ENCODE results near the gene MGST1.
"Not testable (repeated sequence)": the region's sequence is repeated elsewhere in the genome, so short reads cannot be mapped to it uniquely, and the experiment has no call there.

The MGST1 gene

DNA sequence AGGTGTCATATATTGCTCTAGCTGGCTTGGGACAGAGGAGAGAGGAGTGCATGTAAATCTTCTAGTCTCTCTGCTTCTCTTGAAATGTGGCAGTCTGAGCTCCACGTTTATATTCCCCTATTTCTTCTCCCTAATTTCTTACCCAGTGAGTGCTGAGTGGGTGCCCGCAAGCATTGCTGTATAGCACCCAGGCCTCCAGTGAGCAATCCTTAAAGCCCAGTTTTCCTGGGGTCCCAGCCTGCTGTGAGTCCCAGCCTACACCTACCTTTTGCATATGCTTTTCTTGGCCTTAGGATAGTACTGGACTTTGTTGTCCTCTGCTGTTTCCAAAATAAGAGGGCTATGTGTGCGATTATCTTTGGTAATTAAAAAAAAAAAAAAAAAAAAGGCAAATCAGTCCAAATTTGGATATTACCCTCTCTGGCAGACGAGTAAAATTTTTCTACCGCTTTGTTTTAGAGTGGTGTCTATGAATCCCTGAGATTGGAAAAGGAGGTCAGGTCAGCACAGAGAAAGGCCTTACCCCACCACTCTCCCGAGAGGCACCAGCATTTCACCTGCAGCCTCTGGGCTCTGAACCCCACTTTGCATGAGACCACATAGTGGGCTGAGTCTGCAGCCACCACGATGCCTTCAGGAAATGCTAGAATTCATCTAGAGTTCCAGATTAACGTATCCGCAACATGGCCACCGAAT, 1.1 kb downstream of the MGST1 start:
- peak; percentile 26 for DNase-seq

DNA sequence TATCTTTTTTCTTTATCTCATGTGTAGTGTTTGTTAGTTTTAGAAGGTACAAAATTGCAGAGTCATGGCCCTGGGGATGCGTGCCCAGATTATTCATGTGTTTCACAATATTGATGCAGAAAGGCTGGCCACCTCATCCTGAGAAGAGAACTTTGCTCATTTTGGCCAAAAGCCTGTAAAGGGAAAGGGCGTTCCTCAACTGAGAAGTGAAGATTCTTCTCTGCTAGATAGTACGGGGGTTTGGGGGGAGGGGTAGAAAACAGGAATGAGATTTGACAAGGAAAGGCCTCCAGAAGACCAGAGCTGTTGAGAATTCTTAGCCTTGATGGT, 1.7 kb downstream of the MGST1 start:
- no peak for DNase-seq

DNA sequence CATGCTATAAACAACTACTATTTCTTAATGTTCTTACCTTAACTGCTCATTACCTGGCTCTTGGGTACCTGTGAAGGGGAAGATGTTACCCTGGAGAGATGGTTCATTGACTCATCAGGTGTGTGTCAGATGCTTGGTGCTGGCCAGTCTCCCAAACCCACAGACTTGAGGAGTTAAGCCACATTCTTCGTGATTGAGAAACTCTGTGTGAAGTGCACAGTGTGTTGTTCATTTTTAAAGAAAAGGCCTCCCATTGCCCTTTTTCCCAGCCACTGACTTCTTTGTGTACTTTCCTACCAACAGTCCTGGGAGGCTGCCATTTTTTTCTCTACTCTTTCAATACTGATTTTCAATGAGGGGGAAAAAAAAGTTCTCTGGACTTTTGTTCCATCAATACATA, 3.2 kb downstream of the MGST1 start:
- DNase-seq = no peak

DNA sequence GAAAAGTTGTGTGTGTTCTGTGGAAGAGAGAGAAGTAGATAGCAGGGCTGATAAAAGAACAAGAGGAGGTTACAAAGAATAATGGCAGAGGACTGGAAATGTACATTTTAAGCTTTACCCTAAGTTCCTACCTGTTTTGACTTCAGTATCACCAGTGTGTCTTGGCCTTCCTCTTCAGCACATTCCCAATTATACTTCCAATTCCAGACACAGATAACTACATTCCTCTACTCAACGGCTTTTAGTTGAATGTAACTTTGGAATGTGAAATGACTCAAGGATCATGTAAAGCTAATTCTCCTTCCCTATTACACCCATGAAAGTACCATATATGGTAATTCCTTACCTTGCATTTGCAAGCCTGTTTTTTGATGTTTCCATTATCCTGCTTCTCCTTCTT, 5.0 kb downstream of the MGST1 start:
- no peak for DNase-seq

DNA sequence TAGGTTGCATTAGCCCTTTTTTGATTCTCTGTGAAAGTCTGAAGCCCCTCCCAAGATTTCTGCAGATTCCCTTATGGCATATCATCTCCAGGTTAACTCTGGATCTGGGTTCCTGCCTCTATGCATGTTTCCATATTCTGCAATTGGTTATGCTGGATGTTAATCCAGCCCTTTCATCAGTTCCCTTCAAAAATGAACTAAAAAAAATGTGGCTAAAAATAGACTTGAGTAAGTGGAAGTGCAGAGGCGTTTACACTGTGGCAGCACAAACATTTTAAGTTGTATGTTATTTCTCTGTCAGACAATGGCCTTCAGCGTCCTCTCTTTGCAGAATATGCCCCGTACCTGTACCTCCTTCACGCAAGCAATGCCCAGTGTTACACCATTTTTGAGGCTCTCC, 11.4 kb downstream of the MGST1 start:
- DNase-seq = no peak

DNA sequence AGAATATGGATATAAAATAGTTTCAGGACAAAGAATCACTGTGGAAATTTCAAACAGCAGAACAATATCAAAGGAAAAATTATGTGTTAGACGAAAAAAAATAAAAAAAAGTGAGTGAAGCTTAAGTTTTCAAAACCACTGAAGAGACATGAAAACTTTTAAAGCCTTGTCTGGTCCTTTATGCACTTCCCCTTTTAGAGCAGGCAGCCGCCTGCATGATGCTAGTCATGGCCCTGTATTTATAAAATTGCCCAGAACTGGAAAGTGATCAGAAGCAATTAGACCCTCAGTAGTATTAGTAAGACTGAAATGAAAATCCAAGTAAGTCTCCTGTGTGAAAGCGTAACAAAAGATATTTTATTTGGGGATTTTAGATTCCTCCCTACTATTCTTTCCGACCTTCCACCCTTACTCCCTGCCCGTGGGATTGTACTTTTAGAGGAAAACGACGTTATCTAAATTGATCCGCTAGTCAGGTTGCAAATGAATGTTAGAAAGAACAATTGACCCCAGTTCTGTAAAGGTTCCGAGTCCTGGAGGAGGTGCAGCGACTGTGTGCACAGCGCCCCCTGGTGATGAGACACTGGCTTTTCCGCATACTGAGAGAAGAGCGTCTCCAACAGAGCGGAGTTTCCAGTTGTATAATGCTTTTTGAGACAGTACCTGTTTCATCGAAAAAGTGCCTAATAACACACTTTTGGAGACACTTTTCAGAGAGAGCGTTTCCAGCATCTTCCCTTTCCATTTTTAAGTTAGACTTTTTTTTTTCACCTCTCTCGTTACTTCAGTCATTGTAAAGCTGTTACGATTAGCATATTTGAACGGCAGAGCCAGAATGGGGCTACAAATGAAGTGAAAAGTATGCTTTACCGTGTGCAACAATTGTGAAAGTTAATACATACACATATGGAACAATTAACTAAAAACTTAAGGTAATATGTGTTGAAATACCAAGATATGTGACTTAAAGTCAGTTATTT, 12.4 kb downstream of the MGST1 start:
- DNase-seq = peak; percentile 1

DNA sequence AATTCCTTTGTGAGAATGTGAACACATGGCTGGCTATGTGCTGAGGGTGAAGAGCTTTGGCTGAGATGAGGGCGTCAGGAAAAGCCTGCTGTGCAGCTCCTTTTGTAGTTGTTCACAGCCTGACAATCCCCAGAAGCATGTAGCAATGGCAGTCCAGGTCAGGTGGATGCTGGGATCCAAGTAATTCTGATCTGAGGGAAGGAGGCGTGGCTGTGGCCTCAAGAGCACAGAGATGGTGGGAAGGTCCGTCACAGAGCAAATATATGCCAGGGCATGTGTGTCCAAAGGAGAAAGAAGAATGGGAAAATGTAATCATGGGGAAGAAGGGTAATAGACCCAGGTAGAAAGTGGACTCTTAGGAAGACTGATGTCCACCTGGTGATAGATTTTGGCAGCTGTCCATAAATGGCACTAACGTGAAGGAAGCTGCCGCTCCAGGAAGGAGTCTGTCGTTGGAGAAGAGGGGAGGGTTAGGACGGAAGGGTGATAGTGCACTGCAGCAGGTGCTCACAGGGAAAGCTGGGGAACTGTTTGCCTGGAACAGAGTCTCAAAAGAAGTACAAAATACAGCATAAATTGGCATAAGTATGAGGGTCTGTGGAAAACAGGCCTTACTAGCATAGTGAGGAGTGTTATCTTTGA, 13.8 kb downstream of the MGST1 start:
- no peak for DNase-seq

DNA sequence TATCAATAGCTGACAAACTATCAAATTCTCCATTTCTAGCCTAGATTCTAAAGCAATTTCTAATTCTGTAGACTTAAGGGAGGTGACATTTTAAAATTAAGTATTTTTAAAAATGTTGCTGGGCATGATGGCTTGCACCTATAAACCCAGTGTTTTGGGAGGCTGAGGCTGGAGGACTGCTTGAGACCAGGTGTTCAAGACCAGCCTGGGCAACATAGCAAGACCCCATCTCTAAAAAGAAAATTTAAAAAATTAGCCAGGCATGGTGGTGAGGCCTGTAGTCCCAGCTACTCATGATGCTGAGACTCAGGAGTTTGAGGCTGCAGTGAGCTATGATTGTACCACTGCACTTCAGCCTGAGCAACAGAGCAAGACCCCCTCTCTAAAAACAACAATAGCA, 15.1 kb downstream of the MGST1 start:
- no peak for DNase-seq

DNA sequence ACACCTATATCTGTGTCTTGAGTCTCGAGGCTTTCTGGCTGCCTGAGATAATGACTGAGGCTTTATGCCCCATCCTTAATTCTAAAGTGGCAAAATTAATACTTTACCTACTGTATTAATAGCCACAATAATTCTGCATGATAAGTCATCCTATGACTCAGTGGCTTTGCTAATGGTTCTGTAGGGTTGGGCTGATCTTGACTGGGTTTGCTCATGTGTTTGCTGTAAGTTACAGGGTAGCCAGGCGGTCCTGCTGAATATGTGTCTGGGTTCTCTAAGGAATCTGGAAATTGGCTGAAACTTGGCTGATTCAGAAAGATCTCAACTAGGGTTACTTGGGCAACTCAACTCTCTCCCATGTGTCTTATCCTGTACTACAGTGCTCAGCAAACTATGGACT, 21.7 kb downstream of the MGST1 start:
- DNase-seq = no peak

DNA sequence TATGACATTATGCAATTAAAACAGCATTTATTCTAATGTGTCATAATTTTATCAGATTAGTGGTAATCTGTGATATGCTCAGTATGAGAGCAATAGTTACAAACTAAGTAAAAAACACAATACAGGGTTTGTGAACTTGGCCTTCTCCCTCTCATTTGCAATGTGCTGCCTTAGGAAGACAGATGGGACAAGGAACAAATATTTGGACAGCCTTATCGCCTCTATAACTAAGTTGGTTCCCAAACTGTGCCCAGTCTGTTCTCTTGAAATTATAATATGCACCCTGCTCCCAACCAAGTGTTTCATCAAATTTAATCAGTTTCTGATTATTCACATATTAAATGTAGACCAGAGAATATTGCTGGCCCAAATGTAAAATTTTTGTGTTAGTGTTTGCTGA, 22.7 kb downstream of the MGST1 start:
- DNase-seq = no peak

DNA sequence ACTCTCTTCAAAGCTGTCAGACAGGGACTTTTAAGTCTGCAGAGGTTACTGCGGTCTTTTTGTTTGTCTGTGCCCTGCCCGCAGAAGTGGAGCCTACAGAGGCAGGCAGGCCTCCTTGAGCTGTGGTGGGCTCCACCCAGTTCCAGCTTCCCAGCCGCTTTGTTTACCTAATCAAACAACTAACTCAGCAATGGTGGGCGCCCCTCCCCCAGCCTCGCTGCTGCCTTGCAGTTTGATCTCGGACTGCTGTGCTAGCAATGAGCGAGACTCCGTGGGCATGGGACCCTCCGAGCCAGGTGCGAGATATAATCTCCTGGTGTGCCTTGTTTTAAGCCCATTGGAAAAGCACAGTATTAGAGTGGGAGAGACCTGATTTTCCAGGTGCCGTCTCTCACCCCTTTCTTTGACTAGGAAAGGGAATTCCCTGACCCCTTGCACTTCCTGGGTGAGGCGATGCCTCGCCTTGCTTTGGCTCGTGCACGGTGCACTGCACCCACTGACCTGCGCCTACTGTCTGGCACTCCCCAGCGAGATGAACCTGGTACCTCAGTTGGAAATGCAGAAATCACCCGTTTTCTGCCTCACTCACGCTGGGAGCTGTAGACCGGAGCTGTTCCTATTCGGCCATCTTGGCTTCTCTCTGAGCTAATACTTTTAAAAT, 35.3 kb downstream of the MGST1 start:
- DNase-seq = not testable (repeated sequence)

DNA sequence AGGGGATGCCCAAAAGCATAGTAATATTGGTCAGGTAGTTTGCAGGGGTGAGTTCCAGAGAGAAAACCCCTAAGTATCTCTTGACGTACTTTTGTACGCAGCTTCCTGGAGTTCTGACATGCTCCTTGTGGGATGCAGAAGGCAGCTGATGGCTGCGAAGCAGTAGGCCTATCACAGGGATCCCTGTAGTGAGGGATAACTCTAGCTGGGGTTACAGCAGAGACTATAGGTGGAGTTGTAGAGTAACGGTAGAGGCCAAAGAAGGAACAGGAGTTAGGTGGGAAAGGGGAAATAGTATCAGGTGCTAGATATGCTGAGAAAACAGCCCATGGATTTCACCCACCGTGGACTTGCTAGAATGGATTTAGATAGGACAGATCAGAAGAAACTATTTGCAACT, 37.3 kb downstream of the MGST1 start:
- no peak for DNase-seq

DNA sequence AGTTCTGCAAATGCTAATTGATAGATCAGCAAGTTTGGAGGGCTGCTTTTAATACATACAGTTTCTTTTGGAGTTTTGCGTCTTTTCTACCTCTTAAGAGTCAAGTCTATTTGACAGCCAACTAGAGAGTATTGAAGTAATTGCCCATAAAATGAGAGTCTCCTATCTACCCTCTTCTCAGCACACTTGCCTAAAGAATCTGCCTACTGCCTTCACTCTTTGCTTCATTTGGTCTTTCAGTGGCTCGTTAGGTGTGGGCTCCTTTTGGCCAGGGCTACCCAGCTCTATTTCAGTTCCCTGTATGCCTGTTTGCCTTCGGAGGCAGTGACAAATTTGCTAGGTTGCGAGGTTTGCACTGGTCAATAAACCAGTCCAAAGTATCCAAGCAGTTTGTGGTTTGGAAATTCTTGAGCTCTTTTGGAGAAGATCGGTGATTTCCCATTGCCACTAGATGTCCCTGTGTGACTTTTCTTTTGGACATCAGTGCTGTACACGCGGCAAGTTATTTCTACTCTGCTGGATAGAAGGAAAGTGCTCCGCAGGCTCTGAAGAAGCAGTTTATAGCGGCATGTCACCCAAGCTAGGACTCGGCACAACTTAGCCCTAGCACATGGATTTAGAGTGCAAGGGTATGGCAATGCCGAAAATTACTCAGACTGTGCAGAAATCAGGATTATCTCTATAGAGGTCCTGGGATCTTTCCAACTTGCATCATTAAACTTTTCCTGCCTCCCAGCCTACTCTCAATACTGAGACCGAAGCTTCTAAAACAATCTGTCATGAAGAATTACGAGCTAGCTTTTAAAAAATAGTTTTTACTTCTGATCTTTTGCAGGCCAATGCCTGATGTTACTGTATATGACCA, 38.6 kb downstream of the MGST1 start:
- DNase-seq = peak; percentile 17

DNA sequence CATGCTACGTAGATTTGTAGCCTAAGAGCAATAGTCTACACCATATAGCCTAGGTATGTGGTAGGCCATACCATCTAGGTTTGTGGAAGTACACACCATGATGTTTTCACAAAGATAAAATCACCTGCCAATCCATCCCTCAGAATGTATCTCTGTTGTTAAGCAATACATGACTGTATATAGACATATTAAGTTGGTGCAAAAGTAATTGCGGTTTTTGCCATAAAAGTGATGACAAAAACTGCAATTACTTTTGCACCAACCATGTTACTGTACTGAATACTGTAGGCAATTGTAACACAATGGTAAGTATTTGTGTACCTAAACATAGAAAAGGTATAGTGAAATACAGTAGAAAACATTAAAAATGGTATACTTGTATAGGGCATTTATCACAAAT, 40.5 kb downstream of the MGST1 start:
- DNase-seq = no peak

DNA sequence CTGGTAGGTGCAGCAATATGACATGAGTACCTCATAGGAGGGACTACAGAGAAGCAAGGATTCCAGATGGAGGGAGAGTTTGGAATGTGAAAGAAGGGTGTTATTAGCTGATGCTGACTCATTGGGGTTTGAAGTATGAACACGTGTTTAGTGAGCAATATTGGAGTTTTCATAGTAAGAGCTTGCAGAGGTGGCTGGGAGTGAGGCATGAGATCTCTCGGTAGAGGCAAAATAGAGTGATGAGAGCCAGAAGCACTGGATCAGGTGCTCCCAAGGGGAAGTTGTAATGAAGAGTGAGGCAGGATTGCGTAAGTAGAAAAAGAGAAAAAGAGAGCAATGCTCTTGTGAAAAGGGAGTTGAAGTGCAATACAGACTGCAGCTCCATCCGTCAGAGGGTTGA, 42.1 kb downstream of the MGST1 start:
- DNase-seq = no peak

DNA sequence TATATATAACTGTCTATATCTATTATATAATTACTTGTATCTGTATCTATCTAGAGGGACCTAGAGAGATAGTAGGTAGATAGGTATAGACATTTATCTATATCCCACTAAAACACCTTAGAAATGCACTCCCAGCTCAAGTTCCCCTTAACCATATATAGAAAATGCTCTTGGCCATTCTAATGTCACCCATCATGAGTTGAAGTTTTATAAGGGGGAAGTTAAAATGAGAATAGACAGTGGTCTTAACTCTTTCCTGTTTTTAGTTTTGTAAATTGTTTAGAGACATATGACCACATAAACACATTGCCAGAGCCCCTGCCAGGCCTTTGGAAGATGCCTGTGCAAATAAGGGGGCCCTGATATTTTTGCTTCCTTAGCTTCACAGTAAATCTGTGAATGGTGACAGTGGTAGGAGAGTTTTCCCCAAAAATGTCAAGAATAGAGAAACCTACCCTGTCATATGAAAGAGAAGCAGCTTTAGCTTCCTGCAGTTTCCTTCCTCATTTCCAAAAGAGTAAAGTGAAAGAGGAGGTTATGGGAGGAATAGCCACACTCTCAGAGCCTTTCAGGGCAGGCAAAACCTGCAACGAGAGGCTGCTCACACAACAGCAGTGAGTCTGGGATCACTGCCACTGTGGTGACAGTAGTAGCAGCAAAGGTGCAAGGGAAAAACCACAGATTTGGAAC, 45.5 kb downstream of the MGST1 start:
- no peak for DNase-seq

DNA sequence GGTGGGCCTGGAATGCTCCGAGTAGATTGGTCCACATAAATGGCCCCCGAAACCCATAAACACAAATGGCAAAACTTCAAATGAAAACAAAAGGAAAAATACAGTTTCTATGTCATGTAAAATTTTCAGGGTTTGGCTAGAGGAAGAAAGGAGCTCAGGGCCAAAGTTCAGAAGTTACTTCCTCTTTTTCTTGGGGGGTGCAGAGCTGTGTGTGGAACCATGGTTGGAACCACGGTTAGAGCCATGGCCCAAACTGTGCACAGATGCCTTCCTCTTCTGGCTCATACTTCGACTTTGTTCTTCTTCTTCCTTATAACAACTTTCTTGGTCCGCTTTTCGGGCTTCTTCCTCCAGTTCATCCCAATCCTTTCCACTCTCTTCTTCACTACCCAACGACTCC, 51.7 kb downstream of the MGST1 start:
- DNase-seq = no peak

DNA sequence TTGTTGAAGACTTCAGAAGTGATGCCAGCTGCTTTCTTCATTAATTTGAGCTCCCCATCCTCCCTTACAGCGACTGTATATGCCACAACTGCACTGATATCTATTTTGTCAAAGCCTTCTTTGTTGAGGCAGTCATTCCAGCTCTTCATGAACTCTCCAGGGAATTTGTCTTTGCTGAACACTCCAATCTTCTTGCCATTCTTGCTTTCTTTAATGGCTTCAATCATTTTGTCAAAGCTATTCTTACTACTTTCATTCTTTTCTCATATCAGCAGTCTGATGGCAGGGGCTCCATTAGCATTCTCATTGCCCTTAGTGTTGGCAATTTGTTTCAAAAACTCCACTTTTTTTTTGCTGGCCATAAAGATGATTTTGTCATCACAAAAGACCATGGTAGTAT, 54.4 kb downstream of the MGST1 start:
- DNase-seq = not testable (repeated sequence)

DNA sequence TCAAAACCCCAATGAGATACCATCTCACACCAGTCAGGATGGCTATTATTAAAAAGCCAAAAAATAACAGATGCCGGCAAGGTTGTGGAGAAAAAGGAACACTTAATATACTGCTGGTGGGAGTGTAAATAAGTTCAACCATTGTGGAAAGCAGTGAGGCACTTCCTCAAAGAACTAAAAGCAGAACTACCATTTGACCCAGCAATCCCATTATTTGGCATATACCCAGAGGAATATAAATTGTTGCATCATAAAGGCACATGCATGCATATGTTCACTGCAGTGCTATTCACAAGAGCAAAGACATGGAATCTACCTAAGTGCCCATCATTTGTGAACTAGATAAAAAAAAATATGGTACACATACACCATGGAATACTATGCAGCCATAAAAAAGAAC, 59.9 kb downstream of the MGST1 start:
- DNase-seq = no peak

All from right kidney (tissue), 1 donor.